IPS DF 4.7 (cell line): ENCODE results near the gene NMRK2.
"Not testable (repeated sequence)": the region's sequence is repeated elsewhere in the genome, so short reads cannot be mapped to it uniquely, and the experiment has no call there.

Source experiments
- DNase-seq: peaks from one replicate; pipeline ENCODE4 v3.0.0-alpha.2; 2013; ENCODE audit warnings: low spot score; ENCODE audit errors: extremely low read depth

Gene NMRK2, protein sequence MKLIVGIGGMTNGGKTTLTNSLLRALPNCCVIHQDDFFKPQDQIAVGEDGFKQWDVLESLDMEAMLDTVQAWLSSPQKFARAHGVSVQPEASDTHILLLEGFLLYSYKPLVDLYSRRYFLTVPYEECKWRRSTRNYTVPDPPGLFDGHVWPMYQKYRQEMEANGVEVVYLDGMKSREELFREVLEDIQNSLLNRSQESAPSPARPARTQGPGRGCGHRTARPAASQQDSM

GRCh38 chr19:3932931-3933810 lies at the start of gene NMRK2:
Gene NMRK2, plus strand, starts transcription at chr19:3933069. Its CDS starts 603 bp downstream, at chr19:3933672.
- DNase-seq: peak; percentile 64

GRCh38 chr19:3890591-3890990 lies 42.3 kb upstream of the NMRK2 start:
- DNase-seq: no peak

- DNase-seq: no peak
Observed at GRCh38 chr19:3893509-3894179, 39.2 kb upstream of the NMRK2 start.

- not testable (repeated sequence) for DNase-seq
Observed at GRCh38 chr19:3894959-3895358, 37.9 kb upstream of the NMRK2 start.

DNA sequence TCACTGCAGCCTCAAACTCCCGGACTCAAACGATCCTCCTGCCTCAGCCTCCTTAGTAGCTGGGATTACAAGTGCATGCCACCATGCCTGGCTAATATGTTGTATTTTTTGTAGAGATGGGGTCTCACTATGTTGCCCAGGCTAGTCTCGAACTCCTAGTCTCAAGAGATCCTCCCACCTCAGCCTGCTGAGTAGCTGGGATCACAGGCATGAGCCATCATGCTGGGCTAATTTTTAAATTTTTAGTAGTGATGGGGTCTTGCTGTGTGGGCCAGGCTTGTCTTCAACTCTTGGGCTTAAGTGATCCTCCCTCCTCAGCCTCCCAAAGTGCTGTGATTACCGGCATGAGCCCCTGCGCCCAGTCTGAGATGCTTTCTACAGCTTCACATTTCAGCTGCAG lies 37.1 kb upstream of the NMRK2 start:
- DNase-seq: no peak

- no peak for DNase-seq
Observed at GRCh38 chr19:3897936-3898335, 34.9 kb upstream of the NMRK2 start.

DNA sequence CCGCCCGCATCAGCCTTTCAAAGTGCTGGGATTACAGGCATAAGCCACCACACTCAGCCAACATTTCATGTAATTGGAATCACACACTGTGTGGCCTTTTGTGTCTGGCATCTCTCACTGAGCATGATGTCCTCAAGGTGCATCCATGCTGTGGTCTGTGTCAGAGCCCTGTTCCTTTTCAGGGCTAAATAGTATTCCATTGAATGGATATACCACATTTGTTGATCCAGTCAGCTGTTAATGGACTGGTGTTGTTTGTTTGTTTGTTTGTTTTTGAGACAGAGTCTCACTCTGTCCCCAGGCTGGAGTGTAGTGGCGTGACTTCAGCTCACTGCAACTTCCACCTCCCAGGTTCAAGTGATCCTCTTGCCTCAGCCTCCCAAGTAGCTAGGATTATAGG lies 34.4 kb upstream of the NMRK2 start:
- no peak for DNase-seq

DNA sequence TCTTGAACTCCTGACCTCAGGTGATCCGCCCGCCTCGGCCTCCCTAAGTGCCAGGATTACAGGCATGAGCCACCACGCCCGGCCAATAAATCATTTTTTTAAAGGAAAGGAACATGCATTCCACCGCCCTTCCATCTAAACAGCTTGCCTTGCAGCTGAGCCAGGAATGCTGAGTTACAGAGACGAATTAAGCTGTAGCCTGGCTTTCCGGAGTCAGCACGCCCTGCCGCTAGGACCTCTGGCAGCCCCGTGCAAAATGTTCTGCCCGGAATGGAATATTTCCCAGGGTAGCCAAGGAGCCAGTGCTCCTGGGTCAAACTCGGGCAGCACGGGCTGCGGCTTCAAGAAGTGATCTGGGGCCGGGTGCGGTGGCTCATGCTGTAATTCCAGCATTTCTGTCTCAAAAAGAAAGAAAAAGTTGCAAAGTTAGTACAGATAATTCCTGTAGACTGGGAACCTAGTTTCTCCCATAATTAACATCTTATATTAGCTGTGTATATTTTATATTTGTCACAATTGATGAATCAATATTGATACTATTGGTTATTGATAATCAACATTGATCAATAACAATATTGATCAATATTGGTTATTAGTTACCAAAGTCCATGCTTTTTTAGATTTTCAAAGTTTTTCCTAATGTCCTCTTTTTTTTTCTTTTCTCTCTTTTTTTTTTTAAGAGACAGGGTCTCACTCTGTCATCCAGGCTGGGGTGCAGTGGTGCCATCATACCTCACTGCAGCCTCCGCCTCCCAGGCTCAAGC lies 33.2 kb upstream of the NMRK2 start:
- DNase-seq: no peak

DNA sequence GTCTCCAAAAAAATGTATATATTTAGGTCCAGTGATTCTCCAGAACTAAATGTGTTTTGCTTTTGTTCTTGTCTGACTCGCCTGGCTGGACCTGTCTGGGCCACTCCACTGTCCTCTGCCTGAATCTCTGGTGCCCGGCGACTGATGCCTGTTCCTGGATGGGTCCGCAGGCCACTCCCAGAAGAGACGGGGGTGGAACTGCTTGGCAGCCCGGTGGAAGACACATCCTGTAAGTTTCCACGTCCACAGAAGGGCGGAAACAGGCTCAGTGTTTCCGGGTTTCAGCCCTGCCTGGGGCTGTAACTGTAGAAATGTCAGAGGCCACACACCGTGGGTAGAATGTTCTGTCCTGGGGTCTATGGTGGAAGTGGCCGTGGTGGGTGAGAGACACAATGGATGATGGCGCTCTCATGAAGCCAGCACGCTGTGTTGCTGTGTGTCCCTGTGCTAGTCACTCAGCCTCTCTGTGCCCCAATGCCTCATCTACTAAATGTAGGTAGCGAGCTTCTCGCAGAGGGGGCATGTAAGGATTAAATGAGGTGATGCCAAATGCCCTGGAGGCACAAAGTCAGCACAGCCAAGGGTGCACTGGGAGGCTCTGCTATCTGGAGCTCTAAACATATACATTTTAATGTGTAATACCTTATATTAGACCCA lies 30.4 kb upstream of the NMRK2 start:
- DNase-seq: no peak

DNA sequence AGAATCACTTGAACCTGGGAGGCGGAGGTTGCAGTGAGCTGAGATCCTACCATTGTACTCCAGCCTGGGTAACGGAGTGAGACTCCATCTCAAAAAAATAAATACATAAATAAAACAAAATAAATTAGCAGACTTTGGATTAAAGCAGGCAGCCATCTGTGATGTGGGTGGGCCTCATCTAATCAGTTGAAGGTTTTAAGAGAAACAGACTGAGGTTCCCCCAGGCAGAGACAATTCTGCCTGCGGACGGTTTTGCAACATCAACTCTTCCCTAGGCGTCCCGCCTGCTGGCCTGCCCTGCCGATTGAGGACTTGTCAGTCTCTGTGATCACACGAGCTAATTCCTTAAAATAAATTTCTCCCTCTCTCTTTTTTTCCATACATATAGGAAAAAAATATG lies 28.6 kb upstream of the NMRK2 start:
- DNase-seq: no peak

- DNase-seq: no peak
Observed at GRCh38 chr19:3907626-3908265, 25.1 kb upstream of the NMRK2 start.

GRCh38 chr19:3908266-3909054 lies 24.4 kb upstream of the NMRK2 start:
- no peak for DNase-seq

- no peak for DNase-seq
Observed at GRCh38 chr19:3910105-3910504, 22.8 kb upstream of the NMRK2 start.

DNA sequence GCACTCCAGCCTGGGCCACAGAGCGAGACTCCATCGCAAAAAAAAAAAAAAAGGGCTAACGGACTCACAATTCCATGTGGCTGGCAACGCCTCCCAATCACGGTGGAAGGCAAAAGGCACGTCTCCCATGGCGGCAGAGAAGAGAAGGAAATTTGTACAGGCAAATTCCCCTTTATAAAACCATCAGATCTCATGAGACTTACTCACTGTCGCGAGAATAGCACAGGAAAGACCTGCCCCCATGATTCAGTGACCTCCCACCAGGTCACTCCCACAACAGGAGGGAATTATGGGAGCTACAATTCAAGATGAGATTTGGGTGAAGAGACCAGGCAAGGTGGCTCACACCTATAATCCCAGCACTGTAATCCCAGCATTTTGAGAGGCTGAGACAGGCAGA lies 18.7 kb upstream of the NMRK2 start:
- no peak for DNase-seq

GRCh38 chr19:3916033-3916432 lies 16.8 kb upstream of the NMRK2 start:
- no peak for DNase-seq

DNA sequence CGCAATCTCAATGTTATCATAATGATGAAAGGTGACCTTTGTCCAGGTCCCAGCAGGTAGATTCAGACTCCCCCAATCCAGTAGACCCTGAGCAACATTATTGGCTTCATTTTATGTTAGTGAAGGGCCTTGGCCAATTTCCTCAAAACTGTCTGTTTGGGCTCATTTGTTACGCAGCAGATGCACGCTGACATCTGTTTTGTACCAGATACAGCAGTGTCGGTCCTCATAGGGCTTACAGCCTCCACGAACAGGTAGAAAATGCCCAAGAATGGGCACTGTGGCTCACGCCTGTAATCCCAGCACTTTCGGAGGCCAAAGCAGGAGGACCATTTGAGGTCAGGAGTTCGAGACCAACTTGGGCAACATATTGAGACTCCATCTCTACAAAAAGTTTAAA lies 13.1 kb upstream of the NMRK2 start:
- no peak for DNase-seq

DNA sequence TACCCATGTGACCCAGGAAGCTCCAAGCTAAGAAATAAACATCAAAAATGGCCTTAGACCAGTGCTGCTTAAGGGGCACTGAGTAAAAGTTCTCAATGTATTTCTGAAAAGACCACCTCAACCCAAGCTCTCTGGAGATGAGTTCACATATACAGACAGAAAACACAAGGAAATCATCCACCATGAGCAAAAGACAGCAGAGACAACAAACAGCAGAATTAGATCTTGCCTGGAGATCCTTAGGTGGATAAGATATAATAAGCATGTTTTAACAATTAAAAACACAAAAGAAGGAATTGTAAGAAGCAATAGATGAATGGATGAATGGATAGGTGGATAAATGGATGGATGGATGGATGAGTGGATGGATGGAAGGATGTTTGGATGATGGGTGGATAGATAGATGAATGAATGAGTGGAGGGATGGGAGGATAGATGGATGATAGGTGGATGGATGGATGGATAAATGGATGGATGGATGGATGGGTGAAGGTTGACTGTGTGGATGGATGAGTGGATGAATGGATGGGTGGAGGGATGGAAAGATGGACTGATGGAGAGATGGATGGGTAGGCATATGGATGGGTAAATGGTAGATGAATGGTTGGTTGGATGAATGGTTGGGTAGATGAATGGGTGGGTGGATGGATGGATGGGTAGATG lies 9.6 kb upstream of the NMRK2 start:
- no peak for DNase-seq

- DNase-seq: no peak
Observed at GRCh38 chr19:3923912-3924311, 9.0 kb upstream of the NMRK2 start.

GRCh38 chr19:3931041-3931440 lies 1.8 kb upstream of the NMRK2 start:
- DNase-seq: no peak
